Measurements from ENCODE around the gene LGALS4.

GRCh38 chr19:38784224-38784623 is 28.5 kb downstream of the LGALS4 start:
- TF ChIP-seq POLR2A (IDR thresholded peaks at IDR 0.05; ENCODE audit: low read length) (no peak), GATA1 (IDR thresholded peaks at IDR 0.05; ENCODE audit: low read depth, low read length) (no peak)
